Astrocyte (in vitro differentiated cells and primary cell): Measurements from ENCODE around the gene TEC.

Source experiments
- EZH2 ChIP-seq: IDR thresholded peaks from 2 replicates; pipeline ENCODE4 v1.6.1; 2012; ENCODE audit warnings: mild to moderate bottlenecking, low read length, inconsistent platforms; ENCODE audit not compliant: insufficient read depth
- TF ChIP-seq, protein P1 (sequence below): IDR thresholded peaks from 2 replicates; pipeline ENCODE4 v1.5.1; 2011; ENCODE audit warnings: low read depth, mild to moderate bottlenecking, inconsistent platforms, low read length, moderate library complexity; ENCODE audit not compliant: insufficient read depth

DNA sequence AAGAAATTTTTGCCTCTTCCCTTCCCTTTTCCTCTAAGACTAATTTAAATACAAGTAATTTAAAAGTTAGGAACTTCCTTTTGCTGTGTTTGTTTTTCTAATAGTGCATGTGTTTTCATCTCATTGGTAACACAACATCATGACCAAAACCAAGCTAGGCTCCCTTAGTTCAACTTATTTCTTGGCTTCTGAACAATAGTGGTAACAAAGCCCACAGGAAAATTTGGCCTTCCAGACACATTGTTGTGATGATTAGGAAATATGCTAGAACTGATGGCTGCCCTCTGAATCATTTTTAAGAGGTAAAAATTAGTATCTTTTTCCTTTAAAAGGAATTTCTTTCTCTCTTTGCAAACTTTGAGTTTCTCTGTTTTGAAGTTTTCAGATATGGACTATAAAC, 25.5 kb upstream of the TEC start:
- TF ChIP-seq, protein P1, sequence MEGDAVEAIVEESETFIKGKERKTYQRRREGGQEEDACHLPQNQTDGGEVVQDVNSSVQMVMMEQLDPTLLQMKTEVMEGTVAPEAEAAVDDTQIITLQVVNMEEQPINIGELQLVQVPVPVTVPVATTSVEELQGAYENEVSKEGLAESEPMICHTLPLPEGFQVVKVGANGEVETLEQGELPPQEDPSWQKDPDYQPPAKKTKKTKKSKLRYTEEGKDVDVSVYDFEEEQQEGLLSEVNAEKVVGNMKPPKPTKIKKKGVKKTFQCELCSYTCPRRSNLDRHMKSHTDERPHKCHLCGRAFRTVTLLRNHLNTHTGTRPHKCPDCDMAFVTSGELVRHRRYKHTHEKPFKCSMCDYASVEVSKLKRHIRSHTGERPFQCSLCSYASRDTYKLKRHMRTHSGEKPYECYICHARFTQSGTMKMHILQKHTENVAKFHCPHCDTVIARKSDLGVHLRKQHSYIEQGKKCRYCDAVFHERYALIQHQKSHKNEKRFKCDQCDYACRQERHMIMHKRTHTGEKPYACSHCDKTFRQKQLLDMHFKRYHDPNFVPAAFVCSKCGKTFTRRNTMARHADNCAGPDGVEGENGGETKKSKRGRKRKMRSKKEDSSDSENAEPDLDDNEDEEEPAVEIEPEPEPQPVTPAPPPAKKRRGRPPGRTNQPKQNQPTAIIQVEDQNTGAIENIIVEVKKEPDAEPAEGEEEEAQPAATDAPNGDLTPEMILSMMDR: no peak
- no peak for TF ChIP-seq EZH2
